NCI-H1436 treated with DMSO at 0.1 percent for 48 hours (cell line): ENCODE measurements around the gene OR5H6.
"Not testable (repeated sequence)": the region's sequence is repeated elsewhere in the genome, so short reads cannot be mapped to it uniquely, and the experiment has no call there.

Experiments
- DNase-seq: peaks from one replicate; lab custom pipeline; 2025; lab: John Stamatoyannopoulos, UW

The OR5H6 gene

GRCh38 chr3:98263944-98264343 lies at the start of gene OR5H6:
TSS of gene OR5H6 (plus strand) at chr3:98264244. CDS start at chr3:98264333, 89 bp downstream.
- DNase-seq, result no peak

DNA sequence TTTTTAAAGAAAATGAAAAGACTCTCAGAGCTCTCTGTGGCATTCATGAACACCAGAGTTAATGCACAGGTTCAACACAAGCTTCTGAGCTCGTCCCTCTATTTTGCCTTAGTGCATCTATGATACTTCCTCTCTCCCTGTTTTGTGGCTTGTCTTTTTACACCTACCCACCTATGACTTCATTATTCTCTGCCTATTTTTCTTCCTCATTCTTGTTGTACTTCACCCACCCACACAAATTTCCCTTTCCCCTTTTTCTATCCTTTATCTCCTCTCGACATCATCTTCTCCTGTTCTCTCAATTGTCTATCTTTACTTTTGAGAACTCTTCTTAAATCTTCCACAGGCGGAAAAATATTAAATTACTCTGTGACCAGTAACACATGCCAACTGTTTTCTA lies 49.0 kb upstream of the OR5H6 start:
- DNase-seq, result no peak

DNA sequence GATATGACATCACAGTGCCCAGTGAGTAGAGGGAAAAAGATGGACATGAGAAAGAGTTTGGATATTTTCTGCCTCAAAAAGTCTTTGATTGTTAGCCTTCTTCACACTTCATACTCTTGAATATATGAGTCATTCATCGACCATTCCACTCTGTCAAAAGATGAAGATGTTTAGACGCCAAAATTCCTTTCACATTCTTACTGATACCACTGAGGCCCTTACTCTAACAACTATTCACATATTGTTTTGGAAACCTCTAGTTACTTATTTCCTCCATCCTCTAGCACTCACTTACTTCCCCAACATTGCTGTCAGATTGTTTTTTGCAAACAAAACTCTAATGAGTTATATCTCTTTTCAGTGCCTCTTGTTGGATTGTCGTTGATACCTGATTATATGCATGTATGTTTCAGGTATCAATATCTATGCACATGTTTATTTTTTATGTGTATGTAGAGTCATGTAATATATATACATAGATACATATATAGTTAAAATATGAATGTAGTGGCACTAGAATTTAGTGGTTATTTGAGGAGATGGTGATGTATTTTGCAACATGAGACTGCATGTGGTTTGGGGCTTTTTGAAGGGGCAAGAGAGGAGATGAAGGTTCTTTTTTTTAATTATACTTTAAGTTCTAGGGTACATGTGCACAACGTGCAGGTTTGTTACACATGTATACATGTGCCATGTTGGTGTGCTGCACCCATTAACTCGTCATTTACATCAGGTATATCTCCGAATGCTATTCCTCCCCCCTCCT lies 40.0 kb upstream of the OR5H6 start:
- DNase-seq, result no peak

DNA sequence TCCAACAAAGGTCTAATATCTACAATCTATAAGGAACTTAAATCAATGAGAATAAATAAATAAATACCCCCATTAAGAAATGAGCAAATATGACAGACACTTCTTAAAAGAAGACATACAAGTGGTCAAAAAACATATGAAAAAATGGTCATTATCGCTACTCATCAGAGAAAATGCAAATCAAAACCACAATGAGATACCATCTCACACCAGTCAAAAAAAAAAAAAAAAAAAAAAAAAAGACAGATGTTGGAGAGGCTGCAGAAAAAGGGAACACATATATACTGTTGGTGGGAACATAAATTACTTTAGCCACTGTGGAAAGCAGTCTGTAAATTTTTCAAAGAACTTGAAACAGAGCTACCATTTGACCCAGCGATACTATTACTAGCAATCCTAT lies 31.6 kb upstream of the OR5H6 start:
- DNase-seq, result no peak

GRCh38 chr3:98233468-98233867 lies 30.6 kb upstream of the OR5H6 start:
- DNase-seq, result no peak

DNA sequence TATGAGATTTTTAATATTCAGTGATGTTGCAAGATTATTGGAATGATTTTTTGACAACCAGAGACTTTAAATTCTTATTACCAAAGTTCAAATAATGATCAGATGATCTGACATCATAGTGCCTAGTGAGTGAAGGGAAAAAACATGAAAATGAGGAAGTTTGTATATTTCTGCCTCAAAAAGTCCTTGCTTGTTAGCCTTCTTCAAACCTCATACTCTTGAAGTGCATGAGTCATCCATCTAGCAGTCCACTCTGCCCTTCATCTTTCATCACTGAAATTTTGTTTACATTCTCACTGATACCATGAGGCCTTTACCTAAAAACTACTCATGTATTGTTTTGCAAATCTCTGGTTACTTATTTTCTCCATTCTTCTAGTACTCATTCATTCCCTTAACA lies 23.9 kb upstream of the OR5H6 start:
- DNase-seq, result no peak

- no peak for DNase-seq
These were observed 21.9 kb upstream of the OR5H6 start for GRCh38 chr3:98242155-98242554.

- DNase-seq, result no peak
These were observed 20.2 kb upstream of the OR5H6 start for GRCh38 chr3:98243843-98244242.

GRCh38 chr3:98246142-98246541 lies 17.9 kb upstream of the OR5H6 start:
- no peak for DNase-seq

GRCh38 chr3:98256026-98256425 lies 8.0 kb upstream of the OR5H6 start:
- DNase-seq, result not testable (repeated sequence)

GRCh38 chr3:98259707-98260106 lies 4.3 kb upstream of the OR5H6 start:
- DNase-seq, result no peak

DNA sequence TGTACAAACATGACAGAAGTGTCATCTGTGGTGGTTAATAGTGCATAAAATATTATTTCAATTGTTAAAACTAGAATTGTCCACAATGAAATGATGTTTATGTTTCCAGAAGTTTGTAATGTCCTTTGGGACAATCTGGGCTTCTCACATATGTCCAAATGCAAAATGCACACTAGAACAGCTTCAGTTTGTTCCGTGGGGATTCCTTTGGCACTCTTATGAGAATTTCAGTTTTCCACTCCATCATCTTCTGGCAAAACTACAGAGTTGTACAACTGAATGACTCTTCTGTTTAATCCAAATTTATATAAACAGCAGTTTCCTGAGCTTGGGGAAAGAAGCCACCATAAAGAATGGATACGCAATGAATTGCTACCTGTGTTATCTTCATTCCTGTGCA lies 2.0 kb upstream of the OR5H6 start:
- no peak for DNase-seq

DNA sequence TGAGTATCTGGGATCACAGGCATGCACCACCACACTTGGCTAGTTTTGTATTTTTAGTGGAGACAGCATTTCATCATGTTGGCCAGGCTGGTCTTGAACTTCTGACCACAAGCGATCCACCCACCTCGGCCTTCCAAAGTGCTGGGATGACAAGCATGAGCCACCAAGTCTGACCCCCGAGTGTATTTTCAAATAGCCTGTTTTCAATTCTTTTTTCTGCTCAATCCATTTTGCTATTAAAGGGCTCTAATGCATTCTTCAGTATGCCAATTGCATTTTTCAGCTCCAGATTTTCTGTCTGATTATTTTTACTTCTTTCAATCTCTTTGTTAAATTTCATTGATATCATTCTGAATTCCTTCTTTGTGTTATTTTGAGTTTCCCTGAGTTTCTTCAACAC lies 5.8 kb downstream of the OR5H6 start:
- DNase-seq, result no peak

DNA sequence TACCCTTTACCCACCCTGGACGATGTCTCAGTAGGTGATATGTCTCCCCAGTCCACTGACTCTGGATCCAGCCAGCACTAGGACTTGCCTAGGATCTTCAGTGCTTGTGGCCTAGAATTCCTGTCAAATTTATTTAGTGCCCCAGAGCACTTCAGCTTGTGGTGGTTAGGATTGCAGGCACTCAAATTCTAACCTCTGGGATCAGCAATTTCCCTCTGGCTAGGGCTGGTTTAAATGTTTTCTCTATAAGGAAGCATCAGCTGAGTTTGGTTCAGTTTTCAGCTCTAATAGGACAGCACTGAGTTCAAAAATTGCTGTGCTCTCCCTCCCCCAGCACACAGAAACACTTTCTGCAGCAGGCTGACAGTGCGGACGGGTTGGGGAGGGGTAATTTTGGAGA lies 8.1 kb downstream of the OR5H6 start:
- no peak for DNase-seq

DNA sequence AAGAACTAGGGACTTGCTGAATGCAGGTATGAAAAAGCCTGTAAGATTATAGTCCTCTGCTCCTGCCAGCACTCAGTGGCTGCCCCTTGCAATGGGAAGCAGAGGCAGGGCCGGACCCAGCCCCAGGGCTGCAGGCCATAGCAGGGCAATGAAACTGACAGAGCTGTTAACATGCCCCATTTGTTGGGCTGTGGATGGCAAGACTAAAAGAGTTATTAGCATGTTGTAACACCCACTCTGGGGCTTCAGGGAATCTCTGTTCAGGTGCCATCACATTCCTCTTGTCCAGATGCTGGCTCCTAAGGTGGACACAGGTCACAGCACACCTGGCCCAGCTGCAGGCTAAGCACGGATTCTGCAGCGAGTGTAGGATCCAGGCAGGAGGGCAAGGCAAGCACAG lies 10.9 kb downstream of the OR5H6 start:
- no peak for DNase-seq

- no peak for DNase-seq
These were observed 18.2 kb downstream of the OR5H6 start, which contains the start of gene OR5H2 for GRCh38 chr3:98282205-98282604. TSS of gene OR5H2 (plus strand) at chr3:98282505. CDS start at chr3:98282903, 398 bp downstream.

DNA sequence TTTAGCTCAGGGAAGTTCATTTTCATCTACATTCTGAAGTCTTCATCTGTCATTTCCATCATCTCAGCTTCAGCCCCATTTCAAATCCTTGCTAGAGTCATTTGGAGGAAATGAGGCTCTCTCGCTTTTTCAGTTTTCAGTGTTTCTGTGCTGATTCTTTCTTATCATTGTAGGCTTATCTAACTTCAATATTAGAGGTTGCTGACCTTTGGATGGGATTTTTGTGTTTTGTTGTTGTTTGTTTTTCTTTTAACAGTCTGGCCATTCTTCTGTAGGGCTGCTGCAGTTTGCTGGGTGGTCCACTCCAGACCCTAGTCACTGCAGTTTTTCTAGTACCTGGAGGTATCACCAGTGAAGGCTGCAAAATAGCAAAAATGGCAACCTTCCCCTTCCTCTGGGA lies 26.9 kb downstream of the OR5H6 start:
- no peak for DNase-seq

GRCh38 chr3:98291332-98291957 lies 27.4 kb downstream of the OR5H6 start:
- DNase-seq, result no peak
